C4-2B (cell line): Measurements from ENCODE around the gene HOXC9.

Experiments used
- ZFX ChIP-seq: fragments of 450-650 bp; IDR thresholded peaks from 2 replicates; pipeline ENCODE4 v1.6.1; 2017
- TF ChIP-seq, protein P1 (sequence below): fragments of 450-650 bp; conservative IDR thresholded peaks from 2 replicates; pipeline ENCODE4 v1.5.1; 2017; ENCODE audit warnings: mild to moderate bottlenecking

DNA sequence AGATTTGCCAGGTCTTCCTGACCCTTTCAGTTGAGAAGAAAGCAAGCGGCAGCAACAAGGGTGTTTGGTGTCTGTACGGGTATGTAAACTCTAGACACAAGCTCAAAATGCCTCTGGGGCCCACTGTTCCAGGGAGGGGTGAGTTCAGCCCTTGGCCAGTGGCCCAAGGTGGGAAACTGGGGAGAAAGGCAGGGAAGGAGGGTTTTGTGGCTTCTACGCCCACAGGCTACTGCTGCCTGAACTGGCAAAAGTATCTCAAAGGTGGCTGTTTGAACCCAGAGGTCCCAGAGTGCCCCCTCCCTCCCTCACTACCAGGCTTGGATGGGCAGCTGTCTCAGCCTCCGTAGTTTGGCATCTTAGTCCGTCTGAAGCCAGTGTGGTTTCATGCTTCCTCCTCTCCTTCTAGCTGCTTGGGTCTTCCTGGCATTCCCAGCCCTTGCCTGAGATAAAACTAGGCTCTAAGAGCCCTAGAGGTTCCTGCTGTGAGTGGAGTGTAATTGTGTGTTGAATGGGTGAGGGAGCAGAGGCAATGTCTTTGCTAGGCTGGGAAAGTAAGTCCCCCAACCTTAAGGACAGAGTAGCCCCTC is 38.4 kb downstream of the HOXC9 start:
- TF ChIP-seq, protein P1, sequence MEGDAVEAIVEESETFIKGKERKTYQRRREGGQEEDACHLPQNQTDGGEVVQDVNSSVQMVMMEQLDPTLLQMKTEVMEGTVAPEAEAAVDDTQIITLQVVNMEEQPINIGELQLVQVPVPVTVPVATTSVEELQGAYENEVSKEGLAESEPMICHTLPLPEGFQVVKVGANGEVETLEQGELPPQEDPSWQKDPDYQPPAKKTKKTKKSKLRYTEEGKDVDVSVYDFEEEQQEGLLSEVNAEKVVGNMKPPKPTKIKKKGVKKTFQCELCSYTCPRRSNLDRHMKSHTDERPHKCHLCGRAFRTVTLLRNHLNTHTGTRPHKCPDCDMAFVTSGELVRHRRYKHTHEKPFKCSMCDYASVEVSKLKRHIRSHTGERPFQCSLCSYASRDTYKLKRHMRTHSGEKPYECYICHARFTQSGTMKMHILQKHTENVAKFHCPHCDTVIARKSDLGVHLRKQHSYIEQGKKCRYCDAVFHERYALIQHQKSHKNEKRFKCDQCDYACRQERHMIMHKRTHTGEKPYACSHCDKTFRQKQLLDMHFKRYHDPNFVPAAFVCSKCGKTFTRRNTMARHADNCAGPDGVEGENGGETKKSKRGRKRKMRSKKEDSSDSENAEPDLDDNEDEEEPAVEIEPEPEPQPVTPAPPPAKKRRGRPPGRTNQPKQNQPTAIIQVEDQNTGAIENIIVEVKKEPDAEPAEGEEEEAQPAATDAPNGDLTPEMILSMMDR: no peak
- no peak for TF ChIP-seq ZFX
